HepG2 (cell line): ENCODE data around the gene SULT1E1. TPM values are rescaled to one million over a fixed set of nuclear protein-coding genes. Genes with fewer than 3 reads are reported as not detected.
"Not testable (repeated sequence)": the region's sequence is repeated elsewhere in the genome, so short reads cannot be mapped to it uniquely, and the experiment has no call there.

Source experiments
- ATAC-seq: fragments of 200-7000 bp; cut with Tn5 transposase; 3 replicates; pipeline ENCODE4 v1.9.1; 2020; ENCODE audit warnings: mild to moderate bottlenecking, moderate library complexity
- BruUV-seq: library from RNA; stranded (reverse); fragments of 400-500 nt; replicated peaks from 2 replicates; lab custom pipeline; 2021; lab: Mats Ljungman, UMichigan
- CTCF ChIA-PET: fragments of 300-600 bp; formaldehyde crosslinking; extraction: SDS; loops from one replicate; lab custom pipeline; 2021; ENCODE audit warnings: low total read pairs, inconsistent platforms, low intra/inter-chr PET ratio; lab: Yijun Ruan, JAX
- POLR2A ChIA-PET: fragments of 350-600 bp; sonication (Branson Sonifier 250); formaldehyde crosslinking; loops from one replicate; lab custom pipeline; 2020; ENCODE audit warnings: antibody characterized with exemption, inconsistent platforms; lab: Yijun Ruan, JAX
- DNase-seq: peaks from one replicate; pipeline ENCODE4 v3.0.0-alpha.2; 2015; ENCODE audit warnings: low spot score
- FAIRE-seq: peaks from 3 replicates; lab custom pipeline; 2011; peaks lifted over from hg19 to GRCh38; lab: Jason Lieb, UNC
- H2AFZ ChIP-seq: one replicate; pipeline ENCODE4 v1.6.1; 2011; ENCODE audit warnings: low read length, inconsistent platforms
- H3K27ac ChIP-seq: fragments of 300-600 bp; 3 replicates; pipeline ENCODE4 v1.8.0; 2011; ENCODE audit warnings: mixed run types, mild to moderate bottlenecking, mixed read lengths, low read length, inconsistent platforms; ENCODE audit not compliant: insufficient read depth; ENCODE audit errors: extremely low read length
- H3K27me3 ChIP-seq, 2 experiments: fragments of 200-600 bp in 1 of 2; 2 replicates in 1 of 2; 3 replicates in 1 of 2; pipeline versions ENCODE4 v1.6.0 to v1.8.0; 2011; ENCODE audit warnings: low read length in 2 of 2, mild to moderate bottlenecking in 2 of 2, moderate library complexity in 2 of 2, inconsistent platforms in 1 of 2; ENCODE audit not compliant: insufficient read depth in 2 of 2, control insufficient read depth in 1 of 2
- H3K36me3 ChIP-seq, 2 experiments: fragments of 200-600 bp in 1 of 2; replicated peaks in 1 of 2; 2 replicates in 1 of 2; 3 replicates in 1 of 2; pipeline versions ENCODE4 v1.5.1 to v1.8.0; 2011; ENCODE audit warnings: low read length in 2 of 2, inconsistent platforms in 1 of 2; ENCODE audit not compliant: insufficient read depth in 2 of 2, control insufficient read depth in 1 of 2
- H3K4me1 ChIP-seq: 2 replicates; pipeline ENCODE4 v1.5.1; 2012; ENCODE audit warnings: low read length, inconsistent platforms; ENCODE audit not compliant: insufficient read depth
- H3K4me2 ChIP-seq: 2 replicates; pipeline ENCODE4 v1.6.0; 2011; ENCODE audit warnings: low read depth, low read length, inconsistent platforms
- H3K4me3 ChIP-seq, 3 experiments: fragments of 200-600 bp in 1 of 3; sonication (generic), shearing (Covaris generic) in 1 of 3; replicated peaks in 1 of 3; 2 replicates each; pipeline ENCODE4 v1.5.1; 2011 to 2016; ENCODE audit warnings: low read length in 3 of 3, inconsistent platforms in 2 of 3, low read depth in 2 of 3, mild to moderate bottlenecking in 2 of 3, control low read depth in 1 of 3, mixed read lengths in 1 of 3; ENCODE audit not compliant: insufficient read depth in 1 of 3
- H3K79me2 ChIP-seq: one replicate; pipeline ENCODE4 v1.6.1; 2011; ENCODE audit warnings: low read length, inconsistent platforms; ENCODE audit not compliant: insufficient read depth
- H3K9ac ChIP-seq: 2 replicates; pipeline ENCODE4 v1.6.0; 2011; ENCODE audit warnings: mild to moderate bottlenecking, low read depth, low read length, inconsistent platforms; ENCODE audit not compliant: insufficient read depth
- H3K9me3 ChIP-seq: 2 replicates; pipeline ENCODE4 v1.5.1; 2012; ENCODE audit warnings: mild to moderate bottlenecking, low read length
- H4K20me1 ChIP-seq: 2 replicates; pipeline ENCODE4 v1.6.0; 2011; ENCODE audit warnings: inconsistent platforms, mild to moderate bottlenecking, low read length, moderate library complexity; ENCODE audit not compliant: insufficient read depth
- ARID2 ChIP-seq: sonication (generic); formaldehyde crosslinking; IDR thresholded peaks from 2 replicates; pipeline ENCODE4 v1.8.1; 2022; ENCODE audit warnings: mild to moderate bottlenecking, missing genetic modification reagents, borderline replicate concordance
- CREB1 ChIP-seq, 2 experiments: fragments of 450-650 bp in 1 of 2; IDR thresholded peaks; 2 replicates each; pipeline ENCODE4 v1.6.1; 2016 to 2017; ENCODE audit warnings: control low read depth in 1 of 2, mild to moderate bottlenecking in 1 of 2, missing compliant biosample characterization in 1 of 2, missing genetic modification characterization in 1 of 2
- RBFOX2 ChIP-seq: fragments of 200-400 bp; formaldehyde crosslinking; IDR thresholded peaks from 2 replicates; pipeline ENCODE4 v1.6.1; 2017; ENCODE audit warnings: low read depth, mild to moderate bottlenecking, low read length
- ZFP36L2 ChIP-seq: sonication (generic); formaldehyde crosslinking; IDR thresholded peaks from 2 replicates; pipeline ENCODE4 v1.4.0; 2020; ENCODE audit warnings: missing genetic modification reagents
- WGBS: methylation state at CpG from one replicate; pipeline ENCODE4 v1.1.6; 2017; ENCODE audit warnings: low lambda C conversion rate; 5-methylcytosine and 5-hydroxymethylcytosine counted together
- in situ Hi-C: cut with HindIII; loops from 2 replicates; pipeline ENCODE4 v1.10.0; 2017; ENCODE audit warnings: low pct_unique_long_range_greater_than_20kb; ENCODE audit not compliant: extremely low pct_ligation_motif_present
- intact Hi-C: fragments of 100-400 bp; cut with micrococcal nuclease; formaldehyde crosslinking; loops from one replicate; pipeline ENCODE4 v1.10.0; 2022; ENCODE audit not compliant: unreplicated experiment
- polyA plus RNA-seq, 8 experiments: library from polyadenylated mRNA; depleted of rRNA in 3 of 8; stranded (reverse) in 7 of 8; unstranded in 1 of 8; fragments of >200 nt; fragmentation: Illumina TruSeq in 4 of 8; extraction: Trizol in 4 of 8; gene quantifications; 2 replicates each; pipeline versions ENCODE4 v1.2.1 to v1.2.3, GENCODE V29; 2011 to 2016; ENCODE audit warnings: low read depth in 4 of 8, missing spikeins in 1 of 8, mixed read lengths in 1 of 8; ENCODE audit not compliant: insufficient read depth in 1 of 8
- total RNA-seq, 5 experiments: library from RNA; depleted of rRNA; stranded (reverse); fragments of >200 nt; fragmentation: Illumina TruSeq; extraction: Trizol; gene quantifications; 2 replicates each; pipeline ENCODE4 v1.2.3, GENCODE V29; 2016; ENCODE audit warnings: low read depth in 1 of 5
- TF ChIP-seq, protein P1 (sequence below): sonication (generic); formaldehyde crosslinking; IDR thresholded peaks from 2 replicates; pipeline ENCODE4 v1.8.1; 2022; ENCODE audit warnings: low read depth, mild to moderate bottlenecking, missing genetic modification reagents
- TF ChIP-seq, protein P2 (sequence below): sonication (generic); formaldehyde crosslinking; IDR thresholded peaks from 2 replicates; pipeline ENCODE4 v1.8.1; 2023; ENCODE audit warnings: mild to moderate bottlenecking, missing genetic modification reagents
- TF ChIP-seq, protein P3 (sequence below): sonication (generic); formaldehyde crosslinking; IDR thresholded peaks from 2 replicates; pipeline ENCODE4 v1.8.1; 2023; ENCODE audit warnings: mild to moderate bottlenecking, moderate library complexity, missing genetic modification reagents

The SULT1E1 gene
- total and polyA plus RNA-seq, 2 of the 13 experiments (the other 11 are each of a cell fraction or from before 2014, with no cell fraction given) = 1.7 to 3.9 TPM

DNA sequence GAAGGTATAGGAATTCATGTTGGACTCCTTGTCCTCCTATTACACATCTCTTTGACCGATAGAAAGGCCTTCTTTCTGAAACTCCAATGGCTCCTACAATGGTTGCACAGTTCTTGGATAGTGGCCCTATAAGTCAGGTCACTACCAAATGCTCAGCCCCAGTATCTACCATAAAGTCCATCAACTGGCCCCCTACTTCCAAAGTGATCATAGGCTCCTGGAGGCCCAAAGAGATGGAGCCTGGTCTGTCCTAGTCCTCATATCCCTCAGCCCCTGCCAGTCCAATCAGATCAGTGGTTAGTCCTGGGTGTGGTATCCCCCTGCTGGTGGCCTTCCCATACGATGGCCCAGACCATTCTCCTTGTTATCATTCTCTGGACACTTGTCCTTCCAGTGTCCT lies 30.3 kb downstream of the SULT1E1 start (continued):
- TF ChIP-seq, protein P1, sequence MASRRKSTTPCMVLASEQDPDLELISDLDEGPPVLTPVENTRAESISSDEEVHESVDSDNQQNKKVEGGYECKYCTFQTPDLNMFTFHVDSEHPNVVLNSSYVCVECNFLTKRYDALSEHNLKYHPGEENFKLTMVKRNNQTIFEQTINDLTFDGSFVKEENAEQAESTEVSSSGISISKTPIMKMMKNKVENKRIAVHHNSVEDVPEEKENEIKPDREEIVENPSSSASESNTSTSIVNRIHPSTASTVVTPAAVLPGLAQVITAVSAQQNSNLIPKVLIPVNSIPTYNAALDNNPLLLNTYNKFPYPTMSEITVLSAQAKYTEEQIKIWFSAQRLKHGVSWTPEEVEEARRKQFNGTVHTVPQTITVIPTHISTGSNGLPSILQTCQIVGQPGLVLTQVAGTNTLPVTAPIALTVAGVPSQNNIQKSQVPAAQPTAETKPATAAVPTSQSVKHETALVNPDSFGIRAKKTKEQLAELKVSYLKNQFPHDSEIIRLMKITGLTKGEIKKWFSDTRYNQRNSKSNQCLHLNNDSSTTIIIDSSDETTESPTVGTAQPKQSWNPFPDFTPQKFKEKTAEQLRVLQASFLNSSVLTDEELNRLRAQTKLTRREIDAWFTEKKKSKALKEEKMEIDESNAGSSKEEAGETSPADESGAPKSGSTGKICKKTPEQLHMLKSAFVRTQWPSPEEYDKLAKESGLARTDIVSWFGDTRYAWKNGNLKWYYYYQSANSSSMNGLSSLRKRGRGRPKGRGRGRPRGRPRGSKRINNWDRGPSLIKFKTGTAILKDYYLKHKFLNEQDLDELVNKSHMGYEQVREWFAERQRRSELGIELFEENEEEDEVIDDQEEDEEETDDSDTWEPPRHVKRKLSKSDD (CRISPR knock-in tag) = no peak
- TF ChIP-seq CREB1 (IDR thresholded peaks at IDR 0.05) (no peak), CREB1 (CRISPR knock-in tag; IDR thresholded peaks at IDR 0.05) (no peak), ARID2 (CRISPR knock-in tag) (no peak), RBFOX2 (peak; percentile 15; the same call in 1 of the 2 replicates)
- TF ChIP-seq, protein P2, sequence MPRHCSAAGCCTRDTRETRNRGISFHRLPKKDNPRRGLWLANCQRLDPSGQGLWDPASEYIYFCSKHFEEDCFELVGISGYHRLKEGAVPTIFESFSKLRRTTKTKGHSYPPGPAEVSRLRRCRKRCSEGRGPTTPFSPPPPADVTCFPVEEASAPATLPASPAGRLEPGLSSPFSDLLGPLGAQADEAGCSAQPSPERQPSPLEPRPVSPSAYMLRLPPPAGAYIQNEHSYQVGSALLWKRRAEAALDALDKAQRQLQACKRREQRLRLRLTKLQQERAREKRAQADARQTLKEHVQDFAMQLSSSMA (CRISPR knock-in tag) = 0 out of 2 replicates have a peak, but pooled peaks have one; percentile 32
- TF ChIP-seq, protein P3, sequence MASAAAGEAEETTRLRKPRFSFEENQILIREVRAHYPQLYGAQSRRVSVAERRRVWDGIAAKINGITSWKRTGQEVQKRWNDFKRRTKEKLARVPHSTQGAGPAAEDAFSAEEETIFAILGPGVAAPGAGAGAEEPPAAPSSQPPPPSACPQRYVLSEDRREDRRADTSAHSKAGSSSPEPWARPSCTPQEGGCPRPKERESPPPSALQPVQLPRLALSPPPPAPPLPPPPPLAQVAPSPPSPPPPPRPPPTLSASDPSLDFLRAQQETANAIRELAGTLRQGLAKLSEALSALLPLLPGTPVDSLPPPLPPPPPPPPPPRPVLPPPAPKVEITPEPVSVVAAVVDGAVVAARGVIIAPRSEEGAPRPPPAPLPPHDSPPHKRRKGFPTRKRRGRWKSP (CRISPR knock-in tag) = no peak

DNA sequence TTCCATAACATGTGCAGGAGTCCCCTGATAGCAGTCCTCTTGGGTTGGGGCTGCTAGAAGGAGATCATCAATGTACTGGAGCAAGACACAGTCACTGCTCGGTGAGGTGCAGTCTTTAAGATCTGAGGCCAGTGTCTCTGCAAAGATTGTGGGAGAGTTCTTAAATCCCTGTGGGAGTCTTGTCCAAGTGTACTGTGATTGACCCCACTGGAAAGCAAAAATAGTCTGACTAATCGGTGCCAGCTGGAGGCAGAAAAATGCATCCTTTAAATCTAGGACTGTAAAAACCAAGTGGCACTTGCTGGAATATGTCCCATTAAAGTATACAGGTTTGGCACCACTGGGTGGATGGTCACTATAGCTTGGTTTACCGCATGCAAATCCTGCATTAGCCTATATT lies 31.1 kb downstream of the SULT1E1 start:
- Histone ChIP-seq H3K4me1 (peaks cover 85% of the 10 kb centered on the region), H3K27ac (no peak overlapping the region), H3K4me3 (no peak overlapping the region), H3K9me3 (peaks cover 5% of the 10 kb centered on the region; the same call in 1 of the 2 replicates), H3K79me2 (peaks cover 3% of the 10 kb centered on the region), H3K36me3 (no peaks in the 10 kb centered on the region), H3K4me2 (no peak overlapping the region), H2AFZ (no peak overlapping the region), H3K9ac (no peak overlapping the region), H3K27me3 (no peaks in the 10 kb centered on the region), H4K20me1 (no peaks in the 10 kb centered on the region)
- TF ChIP-seq ZFP36L2 (CRISPR knock-in tag) = no peak
- in situ Hi-C loops (no loop called here), intact Hi-C loops (no loop called here)
- POLR2A ChIA-PET = no interaction called here
- no TSS peak for BruUV-seq
- ATAC-seq (no peak), DNase-seq (no peak), FAIRE-seq (no peak)
- 93% methylated on average over 3 of the region's 3 CpGs for WGBS
- CTCF ChIA-PET = no interaction called here

DNA sequence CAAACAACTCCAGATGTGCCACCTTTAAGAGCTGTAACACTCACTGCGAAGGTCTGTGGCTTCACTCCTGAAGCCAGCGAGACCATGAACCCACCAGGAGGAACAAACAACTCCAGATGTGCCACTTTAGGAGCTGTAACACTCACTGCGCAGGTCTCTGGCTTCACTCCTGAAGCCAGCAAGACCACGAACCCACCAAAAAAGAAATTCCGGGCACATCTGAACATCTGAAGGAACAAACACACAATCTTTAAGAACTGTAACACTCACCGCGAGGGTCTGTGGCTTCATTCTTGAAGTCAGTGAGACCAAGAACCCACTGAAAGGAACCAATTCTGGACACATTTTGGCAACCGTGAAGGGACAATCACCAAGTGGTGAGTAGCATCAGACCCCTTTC lies 34.9 kb downstream of the SULT1E1 start:
- H3K9ac ChIP-seq, DNase-seq, ATAC-seq, H3K9me3 ChIP-seq, H4K20me1 ChIP-seq, FAIRE-seq, H3K36me3 ChIP-seq, CTCF ChIA-PET, in situ Hi-C loops, H3K4me3 ChIP-seq, H3K27me3 ChIP-seq, H3K79me2 ChIP-seq, BruUV-seq, intact Hi-C loops, H3K4me2 ChIP-seq: not testable (repeated sequence)
- peaks cover 66% of the 10 kb centered on the region for H3K4me1 ChIP-seq
- peak overlapping the region; percentile 36 for H2AFZ ChIP-seq
- 84% methylated on average over 8 of the region's 8 CpGs for WGBS
- POLR2A ChIA-PET = interaction anchor here (1.6 to 2.5 kb wide), 3 partner anchors 7 to 51 kb away, joined by 5 to 56 read pairs (median 10); partner anchors contain the start of gene SULT1E1
- peak overlapping the region; percentile 77 for H3K27ac ChIP-seq
